Endothelial cell (in vitro differentiated cells): Measurements from ENCODE around the gene FGGY. TPM values are rescaled to one million over a fixed set of nuclear protein-coding genes. Genes with fewer than 3 reads are reported as not detected.

Source experiments
- DNase-seq: peaks from one replicate; pipeline ENCODE4 v3.0.0; 2021; ENCODE audit warnings: low spot score
- H3K27ac Mint-ChIP-seq: one replicate; pipeline ENCODE4 v1.8.0; 2021; ENCODE audit warnings: mixed read lengths, inconsistent platforms; ENCODE audit not compliant: unreplicated experiment
- H3K27me3 Mint-ChIP-seq: one replicate; pipeline ENCODE4 v1.8.0; 2021; ENCODE audit warnings: mild to moderate bottlenecking, moderate library complexity, mixed read lengths, inconsistent platforms; ENCODE audit not compliant: unreplicated experiment
- H3K36me3 Mint-ChIP-seq: one replicate; pipeline ENCODE4 v1.8.0; 2021; ENCODE audit warnings: mild to moderate bottlenecking, low read depth, mixed read lengths, inconsistent platforms; ENCODE audit not compliant: unreplicated experiment
- H3K4me1 Mint-ChIP-seq: one replicate; pipeline ENCODE4 v1.8.0; 2021; ENCODE audit warnings: mild to moderate bottlenecking, mixed read lengths, inconsistent platforms; ENCODE audit not compliant: unreplicated experiment
- H3K4me3 Mint-ChIP-seq: one replicate; pipeline ENCODE4 v1.8.0; 2021; ENCODE audit warnings: mild to moderate bottlenecking, mixed read lengths, inconsistent platforms; ENCODE audit not compliant: unreplicated experiment
- H3K9me3 Mint-ChIP-seq: one replicate; pipeline ENCODE4 v1.8.0; 2021; ENCODE audit warnings: mixed read lengths, inconsistent platforms; ENCODE audit not compliant: unreplicated experiment
- CTCF ChIP-seq: fragments of 200-600 bp; sonication (generic); IDR thresholded peaks from one replicate; pipeline ENCODE4 v1.5.0; 2021; ENCODE audit warnings: antibody characterized with exemption; ENCODE audit not compliant: unreplicated experiment
- total RNA-seq: library from RNA; stranded (reverse); fragmentation: NEBNext Ultra II Directional; extraction: Animal tissue kit (Norgen Biotek cat#: 25700); gene quantifications from one replicate; pipeline ENCODE4 v1.2.1, GENCODE V29; 2021; ENCODE audit not compliant: unreplicated experiment

Gene FGGY
- total RNA-seq, 1 donor from 2014 or later = 41.2 TPM

GRCh38 chr1:59478822-59479221 lies 181.9 kb downstream of the FGGY start:
- Mint-ChIP-seq H3K4me3 (no peak overlapping the region), H3K27ac (no peak overlapping the region), H3K27me3 (no peaks in the 10 kb centered on the region), H3K36me3 (peaks cover 1% of the 10 kb centered on the region), H3K4me1 (peaks cover 5% of the 10 kb centered on the region), H3K9me3 (no peaks in the 10 kb centered on the region)
- DNase-seq = no peak
- TF ChIP-seq CTCF = no peak

GRCh38 chr1:59480188-59480888 lies 183.4 kb downstream of the FGGY start:
- no peaks in the 10 kb centered on the region for H3K9me3 Mint-ChIP-seq
- H3K4me1 Mint-ChIP-seq = peaks cover 5% of the 10 kb centered on the region
- DNase-seq = no peak
- no peaks in the 10 kb centered on the region for H3K27me3 Mint-ChIP-seq
- H3K27ac Mint-ChIP-seq = no peak overlapping the region
- H3K4me3 Mint-ChIP-seq = no peak overlapping the region
- H3K36me3 Mint-ChIP-seq = no peaks in the 10 kb centered on the region
- no peak for TF ChIP-seq CTCF

GRCh38 chr1:59481881-59482505 lies 185.1 kb downstream of the FGGY start:
- no peak for TF ChIP-seq CTCF
- Mint-ChIP-seq H3K27me3 (no peaks in the 10 kb centered on the region), H3K36me3 (no peaks in the 10 kb centered on the region), H3K9me3 (no peaks in the 10 kb centered on the region), H3K4me3 (no peak overlapping the region), H3K27ac (no peak overlapping the region), H3K4me1 (peaks cover 5% of the 10 kb centered on the region)
- no peak for DNase-seq

- Mint-ChIP-seq H3K4me3 (no peak overlapping the region), H3K9me3 (no peaks in the 10 kb centered on the region), H3K27me3 (no peaks in the 10 kb centered on the region), H3K4me1 (peaks cover 5% of the 10 kb centered on the region), H3K36me3 (no peaks in the 10 kb centered on the region), H3K27ac (no peak overlapping the region)
- DNase-seq = no peak
- no peak for TF ChIP-seq CTCF
Measured at GRCh38 chr1:59482986-59483385, 186.1 kb downstream of the FGGY start.

- no peaks in the 10 kb centered on the region for H3K27me3 Mint-ChIP-seq
- H3K27ac Mint-ChIP-seq = no peak overlapping the region
- H3K9me3 Mint-ChIP-seq = no peaks in the 10 kb centered on the region
- no peaks in the 10 kb centered on the region for H3K36me3 Mint-ChIP-seq
- no peak for DNase-seq
- TF ChIP-seq CTCF = no peak
- peaks cover 5% of the 10 kb centered on the region for H3K4me1 Mint-ChIP-seq
- no peak overlapping the region for H3K4me3 Mint-ChIP-seq
Measured at GRCh38 chr1:59484096-59484495, 187.2 kb downstream of the FGGY start.
